ENCODE results near the gene GLRA1. TPM values are rescaled to one million over a fixed set of nuclear protein-coding genes. Genes with fewer than 3 reads are reported as not detected.

Gene GLRA1
- total RNA-seq, 3 donors from 2014 or later (not counting 1 experiment from before 2014, with no cell fraction given) = not detected

- H3K27ac Mint-ChIP-seq = peak overlapping the region in 1 of 2 donors; percentile 23
- Histone ChIP-seq H3K4me3 (ENCODE audit: low read length) (no peak overlapping the region), H3K36me3 (ENCODE audit: control insufficient read depth, insufficient read depth, low read length) (peaks cover 87% of the 10 kb centered on the region), H3K4me1 (ENCODE audit: control insufficient read depth, insufficient read depth, low read length) (no peaks in the 10 kb centered on the region), H3K27ac (ENCODE audit: low read length) (no peak overlapping the region), H3K9me3 (ENCODE audit: control insufficient read depth, insufficient read depth, low read length) (no peaks in the 10 kb centered on the region), H3K27me3 (ENCODE audit: control insufficient read depth, insufficient read depth, low read length) (no peaks in the 10 kb centered on the region)
- peaks cover 10 to 18% of the 10 kb centered on the region in 2 donors for H3K4me1 Mint-ChIP-seq
- H3K27me3 Mint-ChIP-seq (ENCODE audit: low read depth in 2 of 2) = no peaks in the 10 kb centered on the region
- ATAC-seq = no peak
- WGBS (ENCODE audit: insufficient coverage) = 86% methylated on average over 1 of the region's 3 CpGs
- H3K36me3 Mint-ChIP-seq = peaks cover 16% of the 10 kb centered on the region
- no peaks in the 10 kb centered on the region for H3K9me3 Mint-ChIP-seq
- no peak for DNase-seq
- no peak for TF ChIP-seq CTCF (IDR thresholded peaks at IDR 0.05)
- intact Hi-C loops (cut with micrococcal nuclease) = no loop called here
- H3K4me3 Mint-ChIP-seq = no peak overlapping the region
Measured at GRCh38 chr5:151799407-151799806, 125.2 kb downstream of the GLRA1 start.

GRCh38 chr5:151798674-151799073, 126.0 kb downstream of the GLRA1 start:
- WGBS (ENCODE audit: insufficient coverage) = 97% methylated on average over 3 of the region's 3 CpGs
- Mint-ChIP-seq H3K27ac (peak overlapping the region; percentile 6 to 22), H3K9me3 (no peaks in the 10 kb centered on the region), H3K4me3 (no peak overlapping the region), H3K27me3 (ENCODE audit: low read depth in 2 of 2) (no peaks in the 10 kb centered on the region), H3K4me1 (peaks cover 13 to 21% of the 10 kb centered on the region in 2 donors), H3K36me3 (peaks cover 16% of the 10 kb centered on the region)
- H3K27me3 ChIP-seq (ENCODE audit: control insufficient read depth, insufficient read depth, low read length) = no peaks in the 10 kb centered on the region
- ATAC-seq (no peak), DNase-seq (no peak)
- no peaks in the 10 kb centered on the region for H3K9me3 ChIP-seq (ENCODE audit: control insufficient read depth, insufficient read depth, low read length)
- H3K36me3 ChIP-seq (ENCODE audit: control insufficient read depth, insufficient read depth, low read length) = peaks cover 88% of the 10 kb centered on the region
- intact Hi-C loops (cut with micrococcal nuclease) = no loop called here
- H3K4me1 ChIP-seq (ENCODE audit: control insufficient read depth, insufficient read depth, low read length) = no peaks in the 10 kb centered on the region
- no peak for TF ChIP-seq CTCF (IDR thresholded peaks at IDR 0.05)
- H3K4me3 ChIP-seq (ENCODE audit: low read length) = no peak overlapping the region
- H3K27ac ChIP-seq (ENCODE audit: low read length) = no peak overlapping the region

GRCh38 chr5:151795426-151795825, 129.2 kb downstream of the GLRA1 start:
- H3K4me3 ChIP-seq (ENCODE audit: low read length) = no peak overlapping the region
- intact Hi-C loops (cut with micrococcal nuclease) = no loop called here
- H3K27ac Mint-ChIP-seq = peak overlapping the region in 1 of 2 donors; percentile 16
- no peak for DNase-seq
- TF ChIP-seq CTCF (IDR thresholded peaks at IDR 0.05) = no peak
- H3K9me3 Mint-ChIP-seq = no peaks in the 10 kb centered on the region
- no peaks in the 10 kb centered on the region for H3K9me3 ChIP-seq (ENCODE audit: control insufficient read depth, insufficient read depth, low read length)
- H3K27ac ChIP-seq (ENCODE audit: low read length) = no peak overlapping the region
- ATAC-seq = no peak
- no peaks in the 10 kb centered on the region for H3K27me3 Mint-ChIP-seq (ENCODE audit: low read depth in 2 of 2)
- no peaks in the 10 kb centered on the region for H3K4me1 ChIP-seq (ENCODE audit: control insufficient read depth, insufficient read depth, low read length)
- peaks cover 20 to 21% of the 10 kb centered on the region in 2 donors for H3K4me1 Mint-ChIP-seq
- H3K4me3 Mint-ChIP-seq = no peak overlapping the region
- peaks cover 93% of the 10 kb centered on the region for H3K36me3 ChIP-seq (ENCODE audit: control insufficient read depth, insufficient read depth, low read length)
- no CpG with 5 or more reads among the region's 1 CpG for WGBS (ENCODE audit: insufficient coverage)
- H3K27me3 ChIP-seq (ENCODE audit: control insufficient read depth, insufficient read depth, low read length) = no peaks in the 10 kb centered on the region
- peaks cover 26% of the 10 kb centered on the region for H3K36me3 Mint-ChIP-seq

- H3K27me3 Mint-ChIP-seq (ENCODE audit: low read depth in 2 of 2) = no peaks in the 10 kb centered on the region
- no peaks in the 10 kb centered on the region for H3K27me3 ChIP-seq (ENCODE audit: control insufficient read depth, insufficient read depth, low read length)
- H3K36me3 ChIP-seq (ENCODE audit: control insufficient read depth, insufficient read depth, low read length) = peaks cover 89% of the 10 kb centered on the region
- H3K27ac Mint-ChIP-seq = peak overlapping the region in 1 of 2 donors; percentile 60
- WGBS (ENCODE audit: insufficient coverage) = 97% methylated on average over 3 of the region's 3 CpGs
- no peaks in the 10 kb centered on the region for H3K9me3 Mint-ChIP-seq
- H3K36me3 Mint-ChIP-seq = peaks cover 35% of the 10 kb centered on the region
- intact Hi-C loops (cut with micrococcal nuclease) = no loop called here
- DNase-seq (no peak), ATAC-seq (no peak)
- H3K4me1 Mint-ChIP-seq = peaks cover 18 to 19% of the 10 kb centered on the region in 2 donors
- no peaks in the 10 kb centered on the region for H3K9me3 ChIP-seq (ENCODE audit: control insufficient read depth, insufficient read depth, low read length)
- no peak overlapping the region for H3K4me3 ChIP-seq (ENCODE audit: low read length)
- TF ChIP-seq CTCF (IDR thresholded peaks at IDR 0.05) = no peak
- H3K27ac ChIP-seq (ENCODE audit: low read length) = no peak overlapping the region
- H3K4me3 Mint-ChIP-seq = no peak overlapping the region
- H3K4me1 ChIP-seq (ENCODE audit: control insufficient read depth, insufficient read depth, low read length) = no peaks in the 10 kb centered on the region
Measured at GRCh38 chr5:151793358-151793757, 131.3 kb downstream of the GLRA1 start.
